Myocyte (in vitro differentiated cells): ENCODE measurements around the gene AMPH. TPM values are rescaled to one million over a fixed set of nuclear protein-coding genes. Genes with fewer than 3 reads are reported as not detected.
"Not testable (repeated sequence)": the region's sequence is repeated elsewhere in the genome, so short reads cannot be mapped to it uniquely, and the experiment has no call there.

Experiments used
- DNase-seq: peaks from one replicate; pipeline ENCODE4 v3.0.0-alpha.2; 2012; ENCODE audit warnings: low read depth
- total RNA-seq: library from RNA; depleted of rRNA; stranded (reverse); fragments of >200 nt; gene quantifications from 2 replicates; pipeline ENCODE4 v1.2.3, GENCODE V29; 2014

Gene AMPH
- total RNA-seq, 1 donor from 2014 or later, result not detected

DNA sequence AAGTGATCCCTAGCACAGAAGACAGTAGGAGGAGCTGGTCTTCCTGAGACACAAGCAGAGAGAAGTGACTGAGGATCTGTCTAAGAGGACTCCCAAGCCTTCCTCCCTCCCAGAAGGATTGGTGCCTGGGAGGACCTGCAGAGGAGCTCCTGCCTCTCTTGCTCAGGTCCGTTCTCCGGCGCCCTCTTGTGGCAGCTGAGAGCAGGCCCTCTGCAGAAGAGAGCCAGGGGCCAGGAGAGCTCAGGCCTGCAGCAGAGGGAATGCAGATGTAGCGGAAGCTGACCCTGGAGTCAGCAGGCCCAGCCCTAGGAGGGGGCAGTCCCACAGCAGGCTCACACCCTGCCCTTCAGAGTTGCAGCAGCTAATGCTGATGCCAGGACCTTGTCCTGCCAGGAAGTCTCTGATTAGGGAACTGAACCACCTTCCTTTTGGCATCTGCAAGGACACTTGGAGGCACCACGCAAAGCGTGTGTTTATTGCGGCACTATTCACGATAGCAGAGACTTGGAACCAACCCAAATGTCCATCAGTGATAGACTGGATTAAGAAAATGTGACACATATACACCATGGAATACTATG lies 276.8 kb downstream of the AMPH start:
- not testable (repeated sequence) for DNase-seq

DNA sequence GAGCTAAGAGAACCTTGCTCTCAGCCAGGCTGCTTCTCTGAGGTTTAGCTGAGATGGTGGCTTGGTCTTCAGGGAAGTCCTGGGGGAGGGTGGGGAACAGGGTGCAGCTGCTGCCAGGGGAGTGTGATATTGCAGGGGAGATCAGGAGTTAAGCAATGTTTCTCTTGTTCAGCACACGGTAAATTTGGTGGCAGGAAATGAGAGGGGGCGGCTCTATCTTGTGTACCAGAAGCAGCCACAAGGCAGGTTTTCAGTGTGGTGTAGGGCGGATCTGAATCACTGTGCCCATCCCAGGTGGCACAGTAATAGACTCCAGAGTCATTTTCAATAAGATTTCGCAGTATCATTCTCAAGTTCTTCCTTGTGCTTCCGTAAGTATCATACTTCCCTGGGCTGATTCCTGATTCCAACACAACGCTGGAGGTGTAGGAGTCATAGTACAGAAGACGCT lies 277.7 kb downstream of the AMPH start:
- DNase-seq, result not testable (repeated sequence)

DNA sequence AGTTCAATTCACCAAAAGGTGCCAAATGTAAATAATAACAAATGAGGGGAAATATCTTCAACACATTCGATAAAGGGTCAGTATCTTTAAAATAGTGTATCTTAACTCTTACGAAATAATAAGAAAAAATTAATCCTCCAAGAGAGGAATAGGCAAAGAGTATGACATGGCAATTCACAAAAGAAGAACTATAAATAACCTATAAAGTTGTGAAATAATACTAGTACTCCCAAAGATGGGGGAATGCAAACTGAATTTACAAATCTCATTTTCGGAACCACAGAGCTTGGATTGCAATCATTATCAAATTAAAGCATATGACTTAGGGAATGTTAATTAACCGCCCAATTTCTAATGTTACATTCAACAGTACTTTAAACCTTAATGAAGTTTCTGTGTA lies 279.6 kb downstream of the AMPH start:
- DNase-seq, result no peak

DNA sequence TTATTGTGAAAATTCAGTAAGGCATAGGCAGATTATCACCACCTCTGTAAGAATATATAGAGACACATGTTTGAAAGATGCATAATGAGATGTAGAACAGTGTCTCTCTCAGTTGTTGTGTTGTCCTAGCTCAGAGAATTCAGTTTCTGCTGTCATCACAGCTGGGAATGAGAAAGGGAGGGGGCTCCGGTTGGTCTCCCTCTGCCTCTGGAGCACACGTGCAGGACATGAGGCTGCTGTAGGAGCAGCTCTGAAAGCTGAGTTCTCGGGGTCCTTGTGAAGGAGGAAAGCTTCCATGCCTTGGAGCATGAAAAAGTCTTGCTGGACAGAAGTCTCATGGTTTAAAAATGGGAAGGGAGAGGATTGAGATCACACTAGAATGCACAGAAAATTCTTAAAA lies 280.4 kb downstream of the AMPH start:
- not testable (repeated sequence) for DNase-seq

DNA sequence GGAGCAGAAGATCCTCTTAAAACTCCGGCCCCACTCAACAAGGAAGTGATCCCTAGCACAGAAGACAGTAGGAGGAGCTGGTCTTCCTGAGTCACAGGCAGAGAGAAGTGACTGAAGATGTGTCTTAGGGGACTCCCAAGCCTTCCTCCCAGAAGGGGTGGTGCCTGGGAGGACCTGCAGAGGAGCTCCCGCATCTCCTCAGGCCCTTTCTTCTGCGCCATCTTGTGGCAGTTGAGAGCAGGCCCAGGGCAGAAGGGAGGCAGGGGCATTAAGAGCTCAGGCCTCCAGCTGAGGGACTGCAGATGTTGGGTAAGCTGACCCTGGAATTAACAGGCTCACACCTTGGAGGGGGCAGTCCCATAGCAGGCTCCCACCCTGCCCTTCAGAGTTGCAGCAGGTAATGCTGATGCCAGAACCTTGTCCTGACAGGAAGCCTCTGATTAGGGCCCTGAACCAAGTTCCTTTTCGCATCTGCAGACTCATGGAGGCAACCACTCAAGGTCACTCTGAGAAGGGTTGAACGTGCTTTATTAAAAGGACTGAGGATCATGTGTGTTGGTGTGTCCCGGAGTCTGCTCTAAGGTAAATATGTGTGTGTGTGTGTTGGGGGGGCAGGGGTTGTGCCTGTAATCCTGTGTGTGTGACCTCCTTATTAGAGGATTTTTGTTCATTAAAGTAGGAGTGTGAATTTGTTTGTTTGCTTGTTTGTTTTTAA lies 281.1 kb downstream of the AMPH start:
- DNase-seq, result peak; percentile 31

DNA sequence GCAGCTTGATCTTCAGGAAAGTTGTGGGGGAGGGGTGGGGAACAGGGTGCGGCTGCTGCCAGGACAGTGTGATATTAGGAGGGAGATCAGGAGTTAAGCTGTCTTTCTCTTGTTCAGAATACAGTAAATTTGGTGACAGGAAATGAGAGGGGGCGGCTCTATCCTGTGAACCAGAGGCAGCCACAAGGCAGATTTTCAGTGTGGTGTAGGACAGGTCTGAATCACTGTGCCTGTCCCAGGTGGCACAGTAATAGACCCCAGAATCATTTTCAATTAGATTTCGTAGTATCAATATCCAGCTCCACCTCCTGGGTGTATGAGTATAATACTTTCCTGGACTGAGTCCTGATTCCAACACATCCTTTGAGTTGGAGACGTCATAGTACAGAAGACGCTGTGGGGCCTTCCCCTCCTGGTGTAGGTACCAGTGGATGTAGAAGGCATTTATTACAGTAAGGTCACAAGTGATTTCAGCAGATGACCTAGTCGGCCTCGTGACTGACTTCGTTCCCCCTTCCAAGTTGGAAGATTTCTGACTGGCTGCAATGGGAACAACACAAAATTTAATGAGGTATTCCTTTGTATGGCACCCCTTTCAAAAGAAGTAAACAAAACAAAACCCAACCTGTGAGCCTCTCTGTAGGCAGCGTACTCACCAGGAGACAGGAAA lies 281.9 kb downstream of the AMPH start:
- DNase-seq, result not testable (repeated sequence)

DNA sequence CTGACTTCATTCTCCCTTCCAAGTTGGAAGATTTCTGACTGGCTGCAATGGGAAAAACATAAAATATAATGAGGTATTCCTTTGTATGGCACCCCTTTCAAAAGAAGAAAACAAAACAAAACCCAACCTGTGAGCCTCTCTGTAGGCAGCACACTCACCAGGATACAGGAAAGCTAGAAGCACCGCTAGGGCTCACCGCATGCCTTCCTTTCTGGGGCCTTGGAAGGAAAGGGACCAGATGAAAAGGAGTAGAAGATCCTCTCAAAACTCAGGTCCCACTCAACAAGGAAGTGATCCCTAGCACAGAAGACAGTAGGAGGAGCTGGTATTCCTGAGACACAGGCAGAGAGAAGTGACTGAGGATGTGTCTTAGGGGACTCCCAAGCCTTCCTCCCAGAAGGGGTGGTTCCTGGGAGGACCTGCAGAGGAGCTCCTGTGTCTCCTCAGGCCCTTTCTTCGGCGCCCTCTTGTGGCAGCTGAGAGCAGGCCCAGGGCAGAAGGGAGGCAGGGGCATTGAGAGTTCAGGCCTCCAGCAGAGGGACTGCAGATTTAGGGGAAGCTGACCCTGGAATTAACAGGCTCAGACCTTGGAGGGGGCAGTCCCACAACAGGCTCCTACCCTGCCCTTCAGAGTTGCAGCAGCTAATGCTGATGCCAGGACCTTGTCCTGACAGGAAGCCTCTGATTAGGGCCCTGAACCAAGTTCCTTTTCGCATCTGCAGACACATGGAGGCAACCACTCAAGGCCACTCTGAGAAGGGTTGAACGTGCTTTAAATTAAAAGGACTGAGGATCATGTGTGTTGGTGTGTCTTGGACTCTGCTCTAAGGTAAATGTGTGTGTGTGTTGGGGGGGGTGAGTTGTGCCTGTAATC lies 285.6 kb downstream of the AMPH start:
- peak; percentile 63 for DNase-seq

DNA sequence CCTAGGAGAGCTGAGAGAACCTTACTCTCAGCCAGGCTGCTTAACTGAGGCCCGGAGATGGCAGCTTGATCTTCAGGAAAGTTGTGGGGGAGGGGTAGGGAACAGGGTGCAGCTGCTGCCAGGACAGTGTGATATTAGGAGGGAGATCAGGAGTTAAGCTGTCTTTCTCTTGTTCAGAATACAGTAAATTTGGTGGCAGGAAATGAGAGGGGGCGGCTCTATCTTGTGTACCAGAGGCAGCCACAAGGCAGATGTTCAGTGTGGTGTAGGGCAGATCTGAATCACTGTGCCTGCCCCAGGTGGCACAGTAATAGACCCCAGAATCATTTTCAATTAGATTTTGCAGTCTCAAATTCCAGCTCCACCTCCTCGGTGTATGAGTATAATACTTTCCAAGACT lies 286.4 kb downstream of the AMPH start:
- DNase-seq, result peak; percentile 43

DNA sequence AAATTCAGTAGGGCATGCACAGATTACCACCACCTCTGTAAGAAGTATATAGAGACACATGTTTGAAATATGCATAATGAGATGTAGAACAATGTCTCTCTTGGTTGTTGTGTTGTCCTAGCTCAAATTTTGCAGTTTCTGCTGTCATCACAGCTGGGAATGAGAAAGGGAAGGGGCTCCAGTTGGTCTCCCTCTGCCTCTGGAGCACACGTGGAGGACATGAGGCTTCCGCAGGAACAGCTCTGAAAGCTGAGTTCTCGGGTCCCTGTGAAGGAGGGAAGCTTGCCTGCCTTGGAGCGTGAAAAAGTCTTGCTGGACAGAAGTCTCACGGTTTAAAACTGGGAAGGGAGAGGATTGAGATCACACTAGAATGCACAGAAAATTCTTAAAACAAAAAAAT lies 289.0 kb downstream of the AMPH start:
- DNase-seq, result not testable (repeated sequence)

DNA sequence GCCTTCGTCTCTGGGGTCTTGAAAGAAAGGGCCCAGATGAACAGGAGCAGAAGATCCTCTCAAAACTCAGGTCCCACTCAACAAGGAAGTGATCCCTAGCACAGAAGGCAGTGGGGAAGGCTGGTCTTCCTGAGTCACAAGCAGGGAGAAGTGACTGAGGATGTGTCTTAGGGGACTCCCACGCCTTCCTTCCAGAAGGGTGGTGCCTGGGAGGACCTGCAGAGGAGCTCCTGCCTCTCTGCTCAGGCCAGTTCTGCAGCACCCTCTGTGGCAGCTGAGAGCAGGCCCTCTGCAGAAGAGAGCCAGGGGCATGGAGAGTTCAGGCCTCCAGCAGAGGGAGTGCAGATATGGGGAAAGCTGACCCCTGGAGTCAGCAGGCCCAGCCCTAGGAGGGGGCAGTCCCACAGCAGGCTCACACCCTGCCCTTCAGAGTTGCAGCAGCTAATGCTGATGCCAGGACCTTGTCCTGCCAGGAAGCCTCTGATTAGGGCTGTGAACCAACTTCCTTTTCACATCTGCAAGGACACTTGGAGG lies 289.9 kb downstream of the AMPH start:
- DNase-seq, result peak; percentile 49

DNA sequence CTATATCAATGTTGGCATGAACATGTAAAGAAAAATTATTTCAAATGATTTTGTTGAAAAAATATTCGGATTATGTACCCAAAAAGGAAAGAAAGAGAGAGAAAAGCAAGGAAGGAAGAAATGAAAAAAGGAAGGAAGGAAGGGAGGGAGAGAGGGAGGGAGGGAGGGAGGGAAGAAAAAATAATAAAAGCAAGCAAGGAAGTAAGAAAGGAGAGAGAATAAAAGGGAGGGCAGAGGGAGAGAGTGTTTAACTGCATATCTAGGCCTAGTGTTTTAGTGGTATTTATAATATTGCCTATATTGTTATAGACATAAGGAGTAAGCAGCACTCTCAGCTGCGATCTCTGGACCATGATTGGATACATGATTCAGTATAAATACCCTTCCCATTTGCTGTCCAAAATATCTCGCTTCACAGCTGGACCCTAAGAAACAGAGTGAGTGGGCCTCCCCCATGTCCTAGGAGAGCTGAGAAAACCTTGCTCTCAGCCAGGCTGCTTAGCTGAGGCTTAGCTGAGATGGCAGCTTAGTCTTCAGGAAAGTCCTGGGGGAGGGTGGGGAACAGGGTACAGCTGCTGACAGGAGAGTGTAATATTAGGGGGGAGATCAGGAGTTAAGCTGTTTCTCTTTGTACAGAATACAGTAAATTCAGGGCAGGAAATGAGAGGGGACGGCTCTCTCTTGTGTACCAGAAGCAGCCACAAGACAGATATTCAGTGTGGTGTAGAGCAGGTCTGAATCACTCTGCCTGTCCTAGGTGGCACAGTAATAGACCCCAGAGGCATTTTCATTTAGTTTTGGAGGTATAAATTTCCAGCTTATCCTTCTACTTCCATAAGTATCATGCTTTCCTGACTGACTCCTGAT lies 291.0 kb downstream of the AMPH start:
- DNase-seq, result no peak

DNA sequence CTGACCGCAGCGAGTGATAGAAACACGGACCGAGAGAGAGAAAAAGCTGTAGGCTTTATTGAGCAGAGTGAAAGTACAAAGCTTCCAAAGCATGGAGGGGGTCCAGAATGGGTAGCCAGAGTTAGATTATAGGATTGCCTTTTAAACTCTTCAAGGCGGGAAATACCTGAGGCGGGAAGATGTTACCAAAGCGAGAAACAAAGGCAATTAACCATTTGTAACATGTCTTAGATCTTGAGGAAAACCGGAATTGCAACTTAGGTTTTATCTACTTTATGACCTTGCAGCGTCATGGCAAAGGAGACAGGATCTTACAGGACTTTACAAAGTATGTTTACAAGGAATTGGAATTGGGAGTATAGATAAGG lies 295.0 kb downstream of the AMPH start:
- DNase-seq, result not testable (repeated sequence)

DNA sequence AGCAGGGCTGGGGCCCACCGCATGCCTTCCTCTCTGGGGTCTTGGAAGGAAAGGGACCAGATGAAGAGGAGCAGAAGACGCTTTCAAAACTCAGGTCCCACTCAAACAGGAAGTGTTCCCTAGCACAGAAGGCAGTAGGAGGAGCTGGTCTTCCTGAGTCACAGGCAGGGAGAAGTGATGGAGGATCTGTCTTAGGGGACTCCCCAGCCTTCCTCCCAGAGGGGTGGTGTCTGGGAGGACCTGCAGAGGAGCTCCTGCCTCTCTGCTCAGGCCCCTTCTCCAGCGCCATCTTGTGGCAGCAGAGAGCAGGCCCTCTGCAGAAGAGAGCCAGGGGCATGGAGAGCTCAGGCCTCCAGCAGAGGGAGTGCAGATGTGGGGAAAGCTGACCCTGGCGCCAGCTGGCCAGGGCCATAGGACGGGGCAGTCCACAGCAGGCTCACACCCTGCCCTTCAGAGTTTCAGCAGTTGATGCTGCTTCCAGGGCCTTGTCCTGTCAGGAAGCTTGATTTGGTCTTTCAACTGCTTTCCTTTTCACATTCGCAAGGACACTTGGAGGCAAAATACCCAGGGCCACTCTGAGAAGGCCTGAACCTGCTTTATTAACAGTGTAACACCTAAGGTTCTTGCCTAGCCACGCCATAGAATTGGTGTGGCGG lies 295.6 kb downstream of the AMPH start:
- DNase-seq, result peak; percentile 88

DNA sequence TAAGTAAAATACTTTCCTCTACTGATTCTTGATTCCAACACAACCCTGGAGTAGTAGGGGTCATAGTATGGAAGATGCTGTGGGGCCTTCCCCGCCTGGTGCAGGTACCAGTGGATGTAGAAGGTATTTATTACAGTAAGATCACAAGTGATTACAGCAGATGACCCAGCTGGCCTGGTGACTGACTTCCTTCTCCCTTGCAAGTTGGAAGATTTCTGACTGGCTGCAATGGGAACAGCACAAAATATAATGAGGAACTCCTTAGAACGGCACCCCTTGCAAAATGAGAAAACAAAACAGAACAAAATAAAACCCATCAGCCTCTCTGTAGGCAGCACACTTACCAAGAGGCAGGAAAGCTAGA lies 296.1 kb downstream of the AMPH start:
- no peak for DNase-seq

DNA sequence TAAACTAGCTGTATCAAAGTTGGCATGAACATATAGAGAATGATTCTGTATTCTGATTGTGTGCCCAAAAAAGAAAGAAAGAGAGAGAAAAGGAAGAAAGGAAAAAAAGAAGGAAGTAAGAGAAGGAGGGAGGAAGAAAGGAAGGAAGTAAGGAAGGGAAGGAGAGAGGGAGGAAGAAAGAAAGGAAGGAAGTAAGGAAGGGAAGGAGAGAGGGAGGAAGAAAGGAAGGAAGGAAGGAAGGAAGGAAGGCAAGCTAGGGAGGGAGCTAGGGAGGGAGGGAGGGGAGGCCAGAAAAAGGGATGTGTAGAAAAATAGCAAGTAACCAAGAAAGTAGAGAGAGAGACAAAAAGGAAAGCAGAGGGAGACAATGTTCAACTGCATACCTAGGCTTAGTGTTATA lies 297.0 kb downstream of the AMPH start:
- no peak for DNase-seq
